Neural cell (in vitro differentiated cells): ENCODE measurements around the gene SATL1. TPM values are rescaled to one million over a fixed set of nuclear protein-coding genes. Genes with fewer than 3 reads are reported as not detected.

Source experiments
- H2AFZ ChIP-seq: fragments of 200-600, 300-800 bp; sonication (generic), shearing (Covaris generic); 2 replicates; pipeline ENCODE4 v1.6.0; 2014; ENCODE audit warnings: low read depth, mild to moderate bottlenecking, antibody characterized with exemption, low read length, moderate library complexity
- H3F3A ChIP-seq: fragments of 200-600 bp; shearing (Covaris generic); 2 replicates; pipeline ENCODE4 v1.6.1; 2016; ENCODE audit warnings: mild to moderate bottlenecking, moderate library complexity, mixed read lengths, antibody characterized with exemption, low read length; ENCODE audit not compliant: insufficient read depth, poor library complexity, severe bottlenecking
- H3K27ac ChIP-seq: fragments of 200-600, 300-800 bp; sonication (generic), shearing (Covaris generic); 2 replicates; pipeline ENCODE4 v1.5.1; 2014; ENCODE audit warnings: mild to moderate bottlenecking, low read length, moderate library complexity
- H3K27me3 ChIP-seq: fragments of 300-800, 200-600 bp; sonication (generic), shearing (Covaris generic); 2 replicates; pipeline ENCODE4 v1.6.0; 2014; ENCODE audit warnings: mild to moderate bottlenecking, low read depth, low read length, moderate library complexity; ENCODE audit not compliant: insufficient read depth
- H3K36me3 ChIP-seq: fragments of 300-800, 200-600 bp; sonication (generic), shearing (Covaris generic); 2 replicates; pipeline ENCODE4 v1.5.1; 2014; ENCODE audit warnings: mild to moderate bottlenecking, antibody characterized with exemption, low read length, moderate library complexity; ENCODE audit not compliant: insufficient read depth
- H3K4me2 ChIP-seq: fragments of 300-800, 200-600 bp; sonication (generic), shearing (Covaris generic); 2 replicates; pipeline ENCODE4 v1.6.0; 2014; ENCODE audit warnings: mild to moderate bottlenecking, low read length
- H3K4me3 ChIP-seq: fragments of 300-800, 200-600 bp; sonication (generic), shearing (Covaris generic); 2 replicates; pipeline ENCODE4 v1.5.1; 2014; ENCODE audit warnings: mild to moderate bottlenecking, low read length, moderate library complexity
- H3K79me2 ChIP-seq: fragments of 200-600 bp; shearing (Covaris generic); replicated peaks from 2 replicates; pipeline ENCODE4 v1.6.0; 2014; ENCODE audit warnings: mild to moderate bottlenecking, low read length, moderate library complexity; ENCODE audit not compliant: insufficient read depth
- H3K9ac ChIP-seq: fragments of 300-800, 200-600 bp; sonication (generic), shearing (Covaris generic); 2 replicates; pipeline ENCODE4 v1.6.1; 2016; ENCODE audit warnings: mild to moderate bottlenecking, low read length, mixed read lengths
- H3K9me2 ChIP-seq: fragments of 200-600 bp; shearing (Covaris generic); 2 replicates; pipeline ENCODE4 v1.6.1; 2016; ENCODE audit warnings: mild to moderate bottlenecking, low read length, mixed read lengths; ENCODE audit not compliant: insufficient read depth
- H3K9me3 ChIP-seq: fragments of 200-600, 300-800 bp; sonication (generic), shearing (Covaris generic); 2 replicates; pipeline ENCODE4 v1.6.1; 2016; ENCODE audit warnings: mild to moderate bottlenecking, mixed run types, low read length, moderate library complexity, mixed read lengths
- H4K20me1 ChIP-seq: fragments of 200-600 bp; shearing (Covaris generic); 2 replicates; pipeline ENCODE4 v1.6.1; 2016; ENCODE audit warnings: mild to moderate bottlenecking, mixed run types; ENCODE audit not compliant: insufficient read depth
- EP300 ChIP-seq: fragments of 450-650 bp; conservative IDR thresholded peaks from 2 replicates; pipeline ENCODE4 v1.6.1; 2014; ENCODE audit warnings: antibody characterized with exemption, mild to moderate bottlenecking, moderate library complexity; ENCODE audit not compliant: poor library complexity, severe bottlenecking
- EZH2 ChIP-seq: fragments of 200-600, 300-800 bp; shearing (Covaris generic), sonication (generic); IDR thresholded peaks from 2 replicates; pipeline ENCODE4 v1.6.1; 2014; ENCODE audit warnings: antibody characterized with exemption, low read length, borderline replicate concordance, mild to moderate bottlenecking; ENCODE audit not compliant: insufficient read depth, poor library complexity, severe bottlenecking
- MXI1 ChIP-seq: fragments of 450-650 bp; conservative IDR thresholded peaks from 2 replicates; pipeline ENCODE4 v1.6.1; 2014; ENCODE audit warnings: antibody characterized with exemption, mild to moderate bottlenecking; ENCODE audit not compliant: poor library complexity, severe bottlenecking
- POLR2AphosphoS5 ChIP-seq: IDR thresholded peaks from 2 replicates; pipeline ENCODE4 v1.6.1; 2012
- RAD21 ChIP-seq: fragments of 450-650 bp; conservative IDR thresholded peaks from 2 replicates; pipeline ENCODE4 v1.6.1; 2014; ENCODE audit warnings: antibody characterized with exemption, mild to moderate bottlenecking, moderate library complexity
- SMC3 ChIP-seq: fragments of 450-650 bp; conservative IDR thresholded peaks from 2 replicates; pipeline ENCODE4 v1.6.1; 2014; ENCODE audit warnings: antibody characterized with exemption, mild to moderate bottlenecking, moderate library complexity; ENCODE audit not compliant: poor library complexity
- TAF1 ChIP-seq: IDR thresholded peaks from 2 replicates; pipeline ENCODE4 v1.6.1; 2012; ENCODE audit warnings: low read depth
- polyA plus RNA-seq: library from polyadenylated mRNA; depleted of rRNA; stranded (reverse); fragments of >200 nt; gene quantifications from 2 replicates; pipeline ENCODE4 v1.2.3, GENCODE V29; 2014
- TF ChIP-seq, protein P1 (sequence below): fragments of 450-650 bp; IDR thresholded peaks from 2 replicates; pipeline ENCODE4 v1.5.1; 2014; ENCODE audit warnings: antibody characterized with exemption, mild to moderate bottlenecking, moderate library complexity; ENCODE audit not compliant: poor library complexity, severe bottlenecking
- TF ChIP-seq, protein P2 (sequence below): IDR thresholded peaks from 2 replicates; pipeline ENCODE4 v1.6.1; 2012; ENCODE audit warnings: borderline replicate concordance

Gene SATL1
- polyA plus RNA-seq, 1 donor from 2014 or later = 2.6 TPM

DNA sequence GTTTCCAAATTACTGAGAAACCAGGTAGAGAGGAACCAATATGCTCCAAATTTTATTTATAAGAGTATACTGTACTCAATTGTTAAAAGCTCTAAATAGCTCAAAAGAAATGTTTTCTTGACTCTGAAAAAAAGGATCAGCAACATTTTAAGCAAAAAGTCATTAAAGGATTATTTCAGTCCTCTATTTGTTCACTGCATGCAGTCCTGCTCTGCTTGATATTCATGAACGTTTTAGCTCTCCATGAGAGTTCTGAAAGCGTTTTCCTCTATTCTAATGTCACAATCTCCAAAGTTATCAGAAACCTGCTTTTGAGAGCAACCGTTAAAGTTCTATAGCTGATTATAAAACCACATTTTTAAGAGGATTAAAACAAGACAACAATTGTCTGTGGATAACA is 129.4 kb downstream of the SATL1 start:
- no peaks in the 10 kb centered on the region for H3K27me3 ChIP-seq

DNA sequence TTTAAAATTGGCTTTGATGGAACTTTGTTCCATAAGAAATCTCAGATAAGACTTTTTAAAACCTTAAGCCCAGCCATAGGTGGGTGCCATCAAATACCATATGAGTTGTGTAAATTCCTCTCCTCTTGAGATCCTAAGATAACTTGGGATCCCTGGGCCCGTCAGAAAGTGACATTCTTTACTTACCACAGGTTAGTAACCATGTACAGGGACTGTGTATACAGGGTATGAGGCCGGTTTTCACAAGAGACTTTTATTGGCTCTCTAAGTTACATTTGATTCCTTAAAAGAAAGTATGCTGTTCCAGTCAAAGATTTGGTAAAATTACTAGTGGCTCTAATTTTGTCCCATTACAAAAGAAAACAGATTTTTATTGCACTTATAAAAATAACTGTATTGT is 129.8 kb downstream of the SATL1 start:
- no peak overlapping the region for H3K4me3 ChIP-seq
- no peaks in the 10 kb centered on the region for H3K27me3 ChIP-seq
- no peak overlapping the region for H3K9ac ChIP-seq
- H2AFZ ChIP-seq = no peak overlapping the region
- no peaks in the 10 kb centered on the region for H4K20me1 ChIP-seq
- H3K4me2 ChIP-seq = no peak overlapping the region
- H3K36me3 ChIP-seq = no peaks in the 10 kb centered on the region
- no peaks in the 10 kb centered on the region for H3F3A ChIP-seq
- no peak overlapping the region for H3K27ac ChIP-seq
- TF ChIP-seq EZH2 (no peak), MXI1 (no peak), TAF1 (no peak), SMC3 (no peak), RAD21 (no peak), POLR2AphosphoS5 (no peak), EP300 (no peak)
- TF ChIP-seq, protein P1, sequence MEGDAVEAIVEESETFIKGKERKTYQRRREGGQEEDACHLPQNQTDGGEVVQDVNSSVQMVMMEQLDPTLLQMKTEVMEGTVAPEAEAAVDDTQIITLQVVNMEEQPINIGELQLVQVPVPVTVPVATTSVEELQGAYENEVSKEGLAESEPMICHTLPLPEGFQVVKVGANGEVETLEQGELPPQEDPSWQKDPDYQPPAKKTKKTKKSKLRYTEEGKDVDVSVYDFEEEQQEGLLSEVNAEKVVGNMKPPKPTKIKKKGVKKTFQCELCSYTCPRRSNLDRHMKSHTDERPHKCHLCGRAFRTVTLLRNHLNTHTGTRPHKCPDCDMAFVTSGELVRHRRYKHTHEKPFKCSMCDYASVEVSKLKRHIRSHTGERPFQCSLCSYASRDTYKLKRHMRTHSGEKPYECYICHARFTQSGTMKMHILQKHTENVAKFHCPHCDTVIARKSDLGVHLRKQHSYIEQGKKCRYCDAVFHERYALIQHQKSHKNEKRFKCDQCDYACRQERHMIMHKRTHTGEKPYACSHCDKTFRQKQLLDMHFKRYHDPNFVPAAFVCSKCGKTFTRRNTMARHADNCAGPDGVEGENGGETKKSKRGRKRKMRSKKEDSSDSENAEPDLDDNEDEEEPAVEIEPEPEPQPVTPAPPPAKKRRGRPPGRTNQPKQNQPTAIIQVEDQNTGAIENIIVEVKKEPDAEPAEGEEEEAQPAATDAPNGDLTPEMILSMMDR = no peak
- TF ChIP-seq, protein P2, sequence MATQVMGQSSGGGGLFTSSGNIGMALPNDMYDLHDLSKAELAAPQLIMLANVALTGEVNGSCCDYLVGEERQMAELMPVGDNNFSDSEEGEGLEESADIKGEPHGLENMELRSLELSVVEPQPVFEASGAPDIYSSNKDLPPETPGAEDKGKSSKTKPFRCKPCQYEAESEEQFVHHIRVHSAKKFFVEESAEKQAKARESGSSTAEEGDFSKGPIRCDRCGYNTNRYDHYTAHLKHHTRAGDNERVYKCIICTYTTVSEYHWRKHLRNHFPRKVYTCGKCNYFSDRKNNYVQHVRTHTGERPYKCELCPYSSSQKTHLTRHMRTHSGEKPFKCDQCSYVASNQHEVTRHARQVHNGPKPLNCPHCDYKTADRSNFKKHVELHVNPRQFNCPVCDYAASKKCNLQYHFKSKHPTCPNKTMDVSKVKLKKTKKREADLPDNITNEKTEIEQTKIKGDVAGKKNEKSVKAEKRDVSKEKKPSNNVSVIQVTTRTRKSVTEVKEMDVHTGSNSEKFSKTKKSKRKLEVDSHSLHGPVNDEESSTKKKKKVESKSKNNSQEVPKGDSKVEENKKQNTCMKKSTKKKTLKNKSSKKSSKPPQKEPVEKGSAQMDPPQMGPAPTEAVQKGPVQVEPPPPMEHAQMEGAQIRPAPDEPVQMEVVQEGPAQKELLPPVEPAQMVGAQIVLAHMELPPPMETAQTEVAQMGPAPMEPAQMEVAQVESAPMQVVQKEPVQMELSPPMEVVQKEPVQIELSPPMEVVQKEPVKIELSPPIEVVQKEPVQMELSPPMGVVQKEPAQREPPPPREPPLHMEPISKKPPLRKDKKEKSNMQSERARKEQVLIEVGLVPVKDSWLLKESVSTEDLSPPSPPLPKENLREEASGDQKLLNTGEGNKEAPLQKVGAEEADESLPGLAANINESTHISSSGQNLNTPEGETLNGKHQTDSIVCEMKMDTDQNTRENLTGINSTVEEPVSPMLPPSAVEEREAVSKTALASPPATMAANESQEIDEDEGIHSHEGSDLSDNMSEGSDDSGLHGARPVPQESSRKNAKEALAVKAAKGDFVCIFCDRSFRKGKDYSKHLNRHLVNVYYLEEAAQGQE = no peak
- H3K9me3 ChIP-seq = no peaks in the 10 kb centered on the region
- H3K9me2 ChIP-seq = no peaks in the 10 kb centered on the region
- no peaks in the 10 kb centered on the region for H3K79me2 ChIP-seq

More for the DNA sequence above, 129.4 kb downstream of the SATL1 start:
- Histone ChIP-seq H3K4me2 (no peak overlapping the region), H3K27ac (no peak overlapping the region), H4K20me1 (no peaks in the 10 kb centered on the region), H3K79me2 (no peaks in the 10 kb centered on the region), H3F3A (no peaks in the 10 kb centered on the region), H3K4me3 (no peak overlapping the region), H2AFZ (no peak overlapping the region), H3K9ac (no peak overlapping the region), H3K9me2 (no peaks in the 10 kb centered on the region), H3K36me3 (no peaks in the 10 kb centered on the region), H3K9me3 (no peaks in the 10 kb centered on the region)
- TF ChIP-seq, protein P1 = no peak
- TF ChIP-seq, protein P2 = no peak
- no peak for TF ChIP-seq EP300
- no peak for TF ChIP-seq SMC3
- no peak for TF ChIP-seq POLR2AphosphoS5
- no peak for TF ChIP-seq TAF1
- TF ChIP-seq RAD21 = no peak
- no peak for TF ChIP-seq MXI1
- TF ChIP-seq EZH2 = no peak
